Measurements from ENCODE around the gene ARHGEF18.
"Not testable (repeated sequence)": the region's sequence is repeated elsewhere in the genome, so short reads cannot be mapped to it uniquely, and the experiment has no call there.

Gene ARHGEF18

DNA sequence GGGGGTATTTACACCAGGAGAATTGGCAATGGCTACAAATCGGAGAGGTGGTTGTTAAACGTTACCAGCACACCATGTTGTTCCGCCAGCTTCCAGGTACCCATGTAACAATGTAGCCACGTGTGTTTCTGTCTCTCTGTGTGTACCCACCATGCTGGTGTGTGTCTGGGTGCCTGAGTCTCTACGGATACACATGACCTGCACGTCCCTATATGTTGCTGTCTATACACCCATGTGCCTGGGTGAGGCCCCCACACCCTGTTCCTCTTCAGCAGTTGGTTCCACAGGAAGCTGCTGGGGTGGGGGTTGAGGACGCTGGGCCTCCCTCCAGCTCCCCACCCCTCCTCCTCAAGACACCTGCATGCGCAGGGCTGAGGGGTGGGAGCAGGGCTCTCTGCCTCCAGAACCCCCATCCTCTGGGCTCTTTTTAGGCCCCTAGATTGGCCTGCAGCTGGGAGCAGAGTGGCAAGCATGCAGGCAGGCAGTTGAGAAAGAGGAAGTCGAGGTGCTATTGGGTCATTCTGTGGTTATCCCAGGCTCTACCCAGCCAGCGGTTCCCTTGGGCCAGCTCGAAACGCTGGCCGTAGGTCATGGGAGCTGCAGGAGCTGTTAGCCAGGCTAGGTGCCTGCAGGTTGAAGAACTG lies at the start of gene ARHGEF18:
Gene ARHGEF18 (plus strand): TSS at position 351 of the 644 bp plus-strand sequence. CDS start 13,954 bp downstream, outside the sequence.
- Histone ChIP-seq H3K27ac (no peak within 1 kb of the TSS), H3K4me3 (no peak within 1 kb of the TSS)
- TF ChIP-seq, protein P1, sequence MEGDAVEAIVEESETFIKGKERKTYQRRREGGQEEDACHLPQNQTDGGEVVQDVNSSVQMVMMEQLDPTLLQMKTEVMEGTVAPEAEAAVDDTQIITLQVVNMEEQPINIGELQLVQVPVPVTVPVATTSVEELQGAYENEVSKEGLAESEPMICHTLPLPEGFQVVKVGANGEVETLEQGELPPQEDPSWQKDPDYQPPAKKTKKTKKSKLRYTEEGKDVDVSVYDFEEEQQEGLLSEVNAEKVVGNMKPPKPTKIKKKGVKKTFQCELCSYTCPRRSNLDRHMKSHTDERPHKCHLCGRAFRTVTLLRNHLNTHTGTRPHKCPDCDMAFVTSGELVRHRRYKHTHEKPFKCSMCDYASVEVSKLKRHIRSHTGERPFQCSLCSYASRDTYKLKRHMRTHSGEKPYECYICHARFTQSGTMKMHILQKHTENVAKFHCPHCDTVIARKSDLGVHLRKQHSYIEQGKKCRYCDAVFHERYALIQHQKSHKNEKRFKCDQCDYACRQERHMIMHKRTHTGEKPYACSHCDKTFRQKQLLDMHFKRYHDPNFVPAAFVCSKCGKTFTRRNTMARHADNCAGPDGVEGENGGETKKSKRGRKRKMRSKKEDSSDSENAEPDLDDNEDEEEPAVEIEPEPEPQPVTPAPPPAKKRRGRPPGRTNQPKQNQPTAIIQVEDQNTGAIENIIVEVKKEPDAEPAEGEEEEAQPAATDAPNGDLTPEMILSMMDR (IDR thresholded peaks at IDR 0.05): no peak
- DNase-seq (ENCODE audit: low spot score): no peak

DNA sequence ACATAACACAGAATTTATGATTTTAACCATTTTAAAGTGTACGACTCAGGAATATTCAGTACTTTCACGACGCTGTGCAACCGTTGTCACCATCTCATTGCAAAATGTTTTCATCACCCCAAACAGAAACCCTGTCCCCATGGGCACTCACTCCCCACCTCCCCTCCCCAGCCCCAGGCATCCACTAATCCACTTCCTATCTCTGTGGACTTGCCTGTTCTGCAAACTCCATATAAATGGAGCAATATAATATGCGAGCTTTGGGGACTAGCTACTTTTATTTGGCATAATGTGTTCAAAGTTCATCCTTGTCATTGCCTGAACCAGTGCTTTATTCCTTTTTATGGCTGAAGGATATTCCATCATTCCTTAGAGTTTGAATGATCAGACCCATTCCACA lies 47.2 kb upstream of the ARHGEF18 start:
- DNase-seq (ENCODE audit: low spot score): no peak
- H3K27ac ChIP-seq: no peak overlapping the region
- TF ChIP-seq, protein P1 (IDR thresholded peaks at IDR 0.05): no peak
- no peak overlapping the region for H3K4me3 ChIP-seq

DNA sequence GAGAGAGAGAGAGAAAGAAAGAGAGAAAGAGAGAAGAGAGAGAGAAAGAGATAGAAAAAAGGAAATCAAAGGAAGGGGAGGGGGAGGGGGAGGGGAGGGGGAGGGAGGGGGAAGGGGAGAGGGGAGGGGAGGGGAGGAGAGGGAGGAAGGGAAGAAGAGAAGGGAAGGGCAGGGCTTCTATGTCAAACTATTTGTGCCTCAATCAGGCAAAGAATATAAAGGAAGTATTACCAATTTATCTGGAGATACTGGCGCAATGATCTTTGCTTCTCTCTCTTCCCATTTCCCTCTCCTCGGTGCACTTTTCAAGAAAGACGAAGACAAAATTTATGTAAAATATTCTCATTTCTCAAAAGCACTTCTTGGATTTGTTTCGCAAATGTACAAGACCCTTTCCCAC lies 45.3 kb upstream of the ARHGEF18 start:
- TF ChIP-seq, protein P1 (IDR thresholded peaks at IDR 0.05): no peak
- Histone ChIP-seq H3K27ac (no peak overlapping the region), H3K4me3 (no peak overlapping the region)
- no peak for DNase-seq (ENCODE audit: low spot score)

DNA sequence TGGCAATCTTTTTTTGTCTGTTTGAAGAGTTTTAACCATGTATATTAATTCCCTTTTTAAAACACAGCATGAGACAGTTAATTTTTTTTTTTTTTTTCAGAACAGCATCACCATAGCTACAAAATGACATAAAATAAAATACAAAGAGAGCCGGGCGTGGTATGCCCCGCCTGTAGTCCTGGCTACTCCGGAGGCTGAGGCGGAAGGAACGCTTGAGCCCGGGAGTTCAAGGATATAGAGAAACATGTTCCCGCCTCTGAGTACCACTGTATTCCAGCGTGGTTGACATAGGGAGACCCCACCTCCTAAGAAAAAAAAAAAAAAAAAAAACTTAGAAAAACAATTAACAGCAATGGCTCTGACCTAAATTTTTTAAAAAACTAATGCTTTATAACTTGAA lies 44.5 kb upstream of the ARHGEF18 start:
- H3K27ac ChIP-seq: no peak overlapping the region
- TF ChIP-seq, protein P1 (IDR thresholded peaks at IDR 0.05): no peak
- no peak overlapping the region for H3K4me3 ChIP-seq
- no peak for DNase-seq (ENCODE audit: low spot score)

DNA sequence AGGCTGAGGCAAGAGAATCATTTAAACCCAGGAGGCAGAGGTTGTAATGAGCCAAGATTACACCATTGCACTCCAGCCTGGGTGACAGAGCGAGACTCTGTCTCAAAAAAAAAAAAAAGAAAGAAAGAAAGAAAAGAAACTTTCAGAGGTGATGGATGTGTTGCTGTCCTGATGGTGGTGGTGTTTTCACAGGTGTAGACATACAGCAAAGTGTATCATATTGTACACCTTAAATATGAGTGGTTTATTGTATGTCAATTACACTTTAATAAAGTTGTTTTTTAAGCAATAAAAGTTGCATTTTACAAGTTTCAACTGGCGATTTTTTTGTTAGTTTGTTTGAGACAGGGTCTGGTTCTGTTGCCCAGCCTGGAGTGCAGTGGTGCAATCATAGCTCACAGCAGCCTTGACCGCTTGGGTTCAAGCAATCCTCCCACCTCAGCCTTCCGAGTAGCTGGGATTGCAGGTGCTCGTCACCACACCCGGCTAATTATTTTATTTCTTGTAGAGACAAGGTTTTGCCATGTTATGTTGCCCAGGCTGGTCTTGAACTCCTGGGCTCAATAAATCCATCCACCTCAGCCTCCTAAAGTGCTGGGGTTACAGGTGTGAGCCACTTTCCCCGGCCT lies 41.0 kb upstream of the ARHGEF18 start:
- no peak overlapping the region for H3K4me3 ChIP-seq
- TF ChIP-seq, protein P1 (IDR thresholded peaks at IDR 0.05): no peak
- H3K27ac ChIP-seq: no peak overlapping the region
- DNase-seq (ENCODE audit: low spot score): no peak

DNA sequence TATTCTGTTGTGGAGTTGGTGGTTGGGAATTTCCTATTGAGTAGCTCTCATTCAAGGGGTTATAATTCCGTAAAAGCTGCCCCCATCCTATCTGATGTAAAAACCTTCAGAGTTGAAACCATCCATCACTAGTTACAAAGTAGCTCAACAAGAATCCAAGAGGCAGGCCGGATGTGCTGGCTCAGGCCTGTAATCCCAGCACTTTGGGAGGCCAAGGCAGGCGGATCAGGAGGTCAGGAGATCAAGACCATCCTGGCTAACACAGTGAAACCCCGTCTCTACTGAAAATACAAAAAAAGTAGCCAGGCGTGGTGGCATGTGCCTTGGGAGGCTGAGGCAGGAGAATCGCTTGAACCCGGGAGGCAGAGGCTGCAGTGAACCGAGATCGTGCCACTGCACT lies 40.4 kb upstream of the ARHGEF18 start:
- not testable (repeated sequence) for H3K4me3 ChIP-seq; DNase-seq (ENCODE audit: low spot score); H3K27ac ChIP-seq

DNA sequence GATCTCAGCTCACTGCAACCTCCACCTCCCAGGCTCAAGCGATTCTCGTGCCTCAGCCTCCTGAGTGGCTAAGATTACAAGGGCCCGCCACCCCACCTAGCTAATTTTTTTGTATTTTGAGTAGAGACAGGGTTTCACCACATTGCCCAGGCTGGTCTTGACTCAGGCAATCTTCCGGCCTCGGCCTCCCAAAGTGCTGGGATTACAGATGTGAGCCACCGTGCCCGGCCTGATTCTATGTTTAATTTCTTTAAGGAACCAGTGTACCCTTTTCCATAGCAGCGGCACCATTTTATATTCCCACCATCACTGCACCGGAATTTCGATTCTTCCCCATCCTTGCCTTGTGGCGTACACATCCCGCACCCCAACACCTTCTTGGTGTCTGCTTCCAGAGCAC lies 36.8 kb upstream of the ARHGEF18 start:
- no peak overlapping the region for H3K4me3 ChIP-seq
- H3K27ac ChIP-seq: no peak overlapping the region
- TF ChIP-seq, protein P1 (IDR thresholded peaks at IDR 0.05): no peak
- DNase-seq (ENCODE audit: low spot score): no peak

Data from coronary artery (tissue), 2 donors.